ENCODE results near the gene GDF15. TPM values are rescaled to one million over a fixed set of nuclear protein-coding genes. Genes with fewer than 3 reads are reported as not detected.

GDF15 gene
- polyA plus RNA-seq, 1 of the 3 experiments (the other 2 are of a cell fraction), result 129 TPM

DNA sequence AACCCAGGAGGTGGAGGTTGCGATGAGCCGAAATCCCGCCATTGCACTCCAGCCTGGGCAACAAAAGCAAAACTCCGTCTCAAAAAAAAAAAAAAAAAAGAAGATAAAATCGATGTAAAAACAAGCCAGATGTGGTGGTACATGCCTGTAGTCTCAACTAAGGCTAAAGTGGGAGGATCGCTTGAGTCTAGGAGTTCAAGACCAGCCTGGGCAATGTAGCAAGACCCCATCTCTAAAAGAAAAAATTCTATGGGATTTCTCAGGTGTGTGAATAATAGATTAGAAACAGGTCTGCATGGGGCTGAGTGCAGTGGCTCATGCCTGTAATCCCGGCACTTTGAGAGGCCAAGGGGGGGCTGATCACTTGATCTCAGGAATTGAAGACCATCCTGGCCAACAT is 34.4 kb upstream of the GDF15 start:
- Histone ChIP-seq H3K27me3 (ENCODE audit: insufficient read depth) (no peaks in the 10 kb centered on the region), H3K79me2 (ENCODE audit: insufficient read depth) (no peaks in the 10 kb centered on the region), H3K4me1 (ENCODE audit: control insufficient read depth in 1 of 2, insufficient read depth in 2 of 2, low read depth in 1 of 2, low read length in 1 of 2) (no peaks in the 10 kb centered on the region), H3F3A (replicated peaks; ENCODE audit: insufficient read depth) (peaks cover 5% of the 10 kb centered on the region), H3K4me3 (ENCODE audit: low read depth in 2 of 2, low read length in 1 of 2) (no peak overlapping the region), H3K36me3 (replicated peaks in 1 of 2; ENCODE audit: control insufficient read depth in 1 of 2, insufficient read depth in 2 of 2, low read length in 1 of 2) (peaks cover 0 to under 1% of the 10 kb centered on the region in 2 experiments), H3K9me3 (no peaks in the 10 kb centered on the region), H3K9me2 (no peaks in the 10 kb centered on the region), H3K27ac (ENCODE audit: low read depth in 2 of 2, low read length in 1 of 2) (no peak overlapping the region), H3K9ac (no peak overlapping the region), H3K4me2 (no peak overlapping the region), H4K20me1 (ENCODE audit: insufficient read depth) (no peaks in the 10 kb centered on the region), H2AFZ (ENCODE audit: low read depth) (no peak overlapping the region)
- 89% methylated on average over 6 of the region's 7 CpGs for WGBS (ENCODE audit: low lambda C conversion rate)
- TF ChIP-seq RFX5 (IDR thresholded peaks at IDR 0.05; ENCODE audit: low read length) (no peak), ELF1 (IDR thresholded peaks at IDR 0.05) (no peak), TEAD4 (IDR thresholded peaks at IDR 0.05; ENCODE audit: borderline replicate concordance, insufficient read depth) (no peak), FOXM1 (IDR thresholded peaks at IDR 0.05; ENCODE audit: low read depth) (no peak), EZH2phosphoT487 (IDR thresholded peaks at IDR 0.05; ENCODE audit: borderline replicate concordance, low read depth) (no peak), CHD2 (IDR thresholded peaks at IDR 0.05; ENCODE audit: low read length, partially characterized antibody) (no peak), FOSL2 (IDR thresholded peaks at IDR 0.05; ENCODE audit: borderline replicate concordance, low read depth) (no peak), EP300 (IDR thresholded peaks at IDR 0.05; ENCODE audit: borderline replicate concordance in 1 of 2, low read depth in 1 of 2, low read length in 1 of 2) (no peak), RCOR1 (IDR thresholded peaks at IDR 0.05; ENCODE audit: low read length) (no peak), YY1 (IDR thresholded peaks at IDR 0.05; ENCODE audit: low read depth) (no peak), RXRA (IDR thresholded peaks at IDR 0.05; ENCODE audit: borderline replicate concordance, low read depth) (no peak)
- TF ChIP-seq, protein P1, sequence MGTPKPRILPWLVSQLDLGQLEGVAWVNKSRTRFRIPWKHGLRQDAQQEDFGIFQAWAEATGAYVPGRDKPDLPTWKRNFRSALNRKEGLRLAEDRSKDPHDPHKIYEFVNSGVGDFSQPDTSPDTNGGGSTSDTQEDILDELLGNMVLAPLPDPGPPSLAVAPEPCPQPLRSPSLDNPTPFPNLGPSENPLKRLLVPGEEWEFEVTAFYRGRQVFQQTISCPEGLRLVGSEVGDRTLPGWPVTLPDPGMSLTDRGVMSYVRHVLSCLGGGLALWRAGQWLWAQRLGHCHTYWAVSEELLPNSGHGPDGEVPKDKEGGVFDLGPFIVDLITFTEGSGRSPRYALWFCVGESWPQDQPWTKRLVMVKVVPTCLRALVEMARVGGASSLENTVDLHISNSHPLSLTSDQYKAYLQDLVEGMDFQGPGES (IDR thresholded peaks at IDR 0.05; ENCODE audit: low read depth, low read length), result no peak
- TF ChIP-seq, protein P2, sequence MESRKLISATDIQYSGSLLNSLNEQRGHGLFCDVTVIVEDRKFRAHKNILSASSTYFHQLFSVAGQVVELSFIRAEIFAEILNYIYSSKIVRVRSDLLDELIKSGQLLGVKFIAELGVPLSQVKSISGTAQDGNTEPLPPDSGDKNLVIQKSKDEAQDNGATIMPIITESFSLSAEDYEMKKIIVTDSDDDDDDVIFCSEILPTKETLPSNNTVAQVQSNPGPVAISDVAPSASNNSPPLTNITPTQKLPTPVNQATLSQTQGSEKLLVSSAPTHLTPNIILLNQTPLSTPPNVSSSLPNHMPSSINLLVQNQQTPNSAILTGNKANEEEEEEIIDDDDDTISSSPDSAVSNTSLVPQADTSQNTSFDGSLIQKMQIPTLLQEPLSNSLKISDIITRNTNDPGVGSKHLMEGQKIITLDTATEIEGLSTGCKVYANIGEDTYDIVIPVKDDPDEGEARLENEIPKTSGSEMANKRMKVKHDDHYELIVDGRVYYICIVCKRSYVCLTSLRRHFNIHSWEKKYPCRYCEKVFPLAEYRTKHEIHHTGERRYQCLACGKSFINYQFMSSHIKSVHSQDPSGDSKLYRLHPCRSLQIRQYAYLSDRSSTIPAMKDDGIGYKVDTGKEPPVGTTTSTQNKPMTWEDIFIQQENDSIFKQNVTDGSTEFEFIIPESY (IDR thresholded peaks at IDR 0.05; ENCODE audit: borderline replicate concordance, low read depth), result no peak
- no peak for DNase-seq
- ChIA-PET CTCF (interaction anchor here (1.9 to 9.3 kb wide), 4 partner anchors 11 to 73 kb away, joined by 7 to 217 read pairs (median 74); partner anchors contain the start of genes GDF15 and SSBP4), POLR2A (interaction anchor here (0.7 kb wide), 1 partner anchor 11 kb away, joined by 5 read pairs; no protein-coding TSS in a partner anchor)

DNA sequence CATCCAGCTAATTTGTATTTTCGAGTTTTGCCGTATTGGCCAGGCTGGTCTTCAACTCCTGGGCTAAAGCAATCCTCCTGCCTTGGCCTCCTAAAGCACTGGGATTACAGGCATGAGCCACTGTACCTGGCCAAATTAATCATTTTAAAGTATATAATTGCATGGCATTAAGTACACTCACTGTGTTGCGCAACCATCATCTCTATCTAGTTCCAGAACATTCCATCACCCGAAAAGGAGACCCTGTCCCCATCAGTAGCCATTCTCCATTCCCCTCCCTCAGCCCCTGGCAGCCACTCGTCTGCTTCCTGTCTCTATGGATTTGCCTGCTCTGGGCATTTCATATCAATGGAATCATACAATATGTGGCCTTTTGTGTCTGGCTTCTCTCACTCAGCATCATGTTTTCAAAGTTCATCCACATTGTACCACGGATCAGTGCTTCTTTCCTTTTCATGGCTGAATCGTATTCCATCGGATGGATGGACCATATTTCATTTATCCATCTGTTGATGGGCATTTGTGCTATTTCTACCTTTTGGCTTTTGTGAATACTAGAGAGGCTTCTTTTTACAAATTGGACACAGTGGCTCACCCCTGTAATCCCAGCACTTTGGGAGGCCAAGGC is 32.5 kb upstream of the GDF15 start:
- H3K36me3 ChIP-seq (replicated peaks in 1 of 2; ENCODE audit: control insufficient read depth in 1 of 2, insufficient read depth in 2 of 2, low read length in 1 of 2), result peaks cover 6 to 17% of the 10 kb centered on the region in 2 experiments
- TF ChIP-seq, protein P1 (IDR thresholded peaks at IDR 0.05; ENCODE audit: low read depth, low read length), result no peak
- TF ChIP-seq CTCF (IDR thresholded peaks at IDR 0.05) (no peak), FOXM1 (IDR thresholded peaks at IDR 0.05; ENCODE audit: low read depth) (no peak), TCF12 (IDR thresholded peaks at IDR 0.05) (no peak), NFIC (IDR thresholded peaks at IDR 0.05; ENCODE audit: borderline replicate concordance) (no peak), TAF1 (IDR thresholded peaks at IDR 0.05; ENCODE audit: borderline replicate concordance, low read depth, low read length) (no peak)
- TF ChIP-seq, protein P3, sequence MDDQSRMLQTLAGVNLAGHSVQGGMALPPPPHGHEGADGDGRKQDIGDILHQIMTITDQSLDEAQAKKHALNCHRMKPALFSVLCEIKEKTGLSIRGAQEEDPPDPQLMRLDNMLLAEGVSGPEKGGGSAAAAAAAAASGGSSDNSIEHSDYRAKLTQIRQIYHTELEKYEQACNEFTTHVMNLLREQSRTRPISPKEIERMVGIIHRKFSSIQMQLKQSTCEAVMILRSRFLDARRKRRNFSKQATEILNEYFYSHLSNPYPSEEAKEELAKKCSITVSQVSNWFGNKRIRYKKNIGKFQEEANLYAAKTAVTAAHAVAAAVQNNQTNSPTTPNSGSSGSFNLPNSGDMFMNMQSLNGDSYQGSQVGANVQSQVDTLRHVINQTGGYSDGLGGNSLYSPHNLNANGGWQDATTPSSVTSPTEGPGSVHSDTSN (IDR thresholded peaks at IDR 0.05), result no peak
- no peak overlapping the region for H3K9ac ChIP-seq
- H3K27me3 ChIP-seq (ENCODE audit: insufficient read depth), result no peaks in the 10 kb centered on the region
- H3K27ac ChIP-seq (ENCODE audit: low read depth in 2 of 2, low read length in 1 of 2), result no peak overlapping the region
- 91% methylated on average over 8 of the region's 8 CpGs for WGBS (ENCODE audit: low lambda C conversion rate)
- no peaks in the 10 kb centered on the region for H3K9me2 ChIP-seq
- POLR2A ChIA-PET, result no interaction called here
- H2AFZ ChIP-seq (ENCODE audit: low read depth), result no peak overlapping the region
- H3K9me3 ChIP-seq, result no peaks in the 10 kb centered on the region
- H3K4me3 ChIP-seq (ENCODE audit: low read depth in 2 of 2, low read length in 1 of 2), result no peak overlapping the region
- DNase-seq, result no peak
- no peak overlapping the region for H3K4me2 ChIP-seq
- H3F3A ChIP-seq (replicated peaks; ENCODE audit: insufficient read depth), result peaks cover 5% of the 10 kb centered on the region
- H3K79me2 ChIP-seq (ENCODE audit: insufficient read depth), result no peaks in the 10 kb centered on the region
- CTCF ChIA-PET, result interaction anchor here (1.0 to 3.1 kb wide), 3 partner anchors 25 to 60 kb away, joined by 3 to 20 read pairs (median 4); no protein-coding TSS in a partner anchor
- no peaks in the 10 kb centered on the region for H3K4me1 ChIP-seq (ENCODE audit: control insufficient read depth in 1 of 2, insufficient read depth in 2 of 2, low read depth in 1 of 2, low read length in 1 of 2)
- H4K20me1 ChIP-seq (ENCODE audit: insufficient read depth), result no peaks in the 10 kb centered on the region
